OCI-LY1 (cell line): ENCODE measurements around the gene TTC1.

ENCODE experiments used
- EZH2 ChIP-seq: fragments of 200-600 bp; sonication (generic), shearing (Covaris generic); IDR thresholded peaks from 2 replicates; pipeline ENCODE4 v1.8.0; 2017; ENCODE audit warnings: borderline replicate concordance, mixed run types, mild to moderate bottlenecking, antibody characterized with exemption, low read length, moderate library complexity, mixed read lengths
- TF ChIP-seq, protein P1 (sequence below): fragments of 200-600 bp; sonication (generic), shearing (Covaris generic); IDR thresholded peaks from 2 replicates; pipeline ENCODE4 v1.5.1; 2017; ENCODE audit warnings: mild to moderate bottlenecking, antibody characterized with exemption, low read length, moderate library complexity, mixed read lengths

DNA sequence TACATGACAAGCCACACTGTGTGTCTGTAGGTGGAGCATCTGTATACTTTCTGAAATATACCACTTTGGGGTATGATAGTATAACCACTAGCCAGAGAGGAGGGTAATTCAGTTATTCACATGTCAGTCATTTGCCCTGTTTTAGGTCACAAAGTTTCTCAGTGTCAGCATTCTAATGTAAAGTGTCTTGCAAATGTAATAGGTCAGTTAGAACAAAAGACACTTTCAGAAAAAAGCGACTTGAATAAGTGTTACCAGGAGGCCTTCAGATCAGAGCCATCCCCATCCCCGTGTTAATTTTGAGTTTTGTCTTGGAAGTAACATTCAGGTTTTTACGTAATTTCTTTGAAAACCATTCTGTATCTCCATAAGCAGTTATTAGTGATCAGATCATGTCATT is 33.7 kb downstream of the TTC1 start:
- TF ChIP-seq, protein P1, sequence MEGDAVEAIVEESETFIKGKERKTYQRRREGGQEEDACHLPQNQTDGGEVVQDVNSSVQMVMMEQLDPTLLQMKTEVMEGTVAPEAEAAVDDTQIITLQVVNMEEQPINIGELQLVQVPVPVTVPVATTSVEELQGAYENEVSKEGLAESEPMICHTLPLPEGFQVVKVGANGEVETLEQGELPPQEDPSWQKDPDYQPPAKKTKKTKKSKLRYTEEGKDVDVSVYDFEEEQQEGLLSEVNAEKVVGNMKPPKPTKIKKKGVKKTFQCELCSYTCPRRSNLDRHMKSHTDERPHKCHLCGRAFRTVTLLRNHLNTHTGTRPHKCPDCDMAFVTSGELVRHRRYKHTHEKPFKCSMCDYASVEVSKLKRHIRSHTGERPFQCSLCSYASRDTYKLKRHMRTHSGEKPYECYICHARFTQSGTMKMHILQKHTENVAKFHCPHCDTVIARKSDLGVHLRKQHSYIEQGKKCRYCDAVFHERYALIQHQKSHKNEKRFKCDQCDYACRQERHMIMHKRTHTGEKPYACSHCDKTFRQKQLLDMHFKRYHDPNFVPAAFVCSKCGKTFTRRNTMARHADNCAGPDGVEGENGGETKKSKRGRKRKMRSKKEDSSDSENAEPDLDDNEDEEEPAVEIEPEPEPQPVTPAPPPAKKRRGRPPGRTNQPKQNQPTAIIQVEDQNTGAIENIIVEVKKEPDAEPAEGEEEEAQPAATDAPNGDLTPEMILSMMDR, result no peak
- no peak for TF ChIP-seq EZH2
